Measurements from ENCODE around the gene CCM2L.

DNA sequence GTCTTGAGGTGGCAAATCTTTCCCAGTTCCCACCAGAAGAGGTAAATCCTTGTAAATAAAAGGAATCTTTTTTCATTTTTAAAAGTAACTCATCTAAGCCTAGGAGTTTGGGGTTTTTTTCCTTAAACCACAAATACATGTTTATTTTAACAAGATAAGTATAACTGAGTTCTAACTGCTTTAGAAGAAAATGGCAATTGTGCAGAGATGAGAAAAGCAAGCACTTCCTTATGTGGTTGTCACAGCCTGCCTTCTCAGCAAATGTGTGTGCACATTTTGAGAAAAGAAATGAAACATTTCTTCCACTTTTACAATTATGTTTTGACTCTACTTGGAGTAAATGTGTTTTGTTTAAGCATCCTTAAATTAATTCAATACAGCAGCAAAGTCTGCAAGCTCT is 59.5 kb downstream of the CCM2L start:
- TF ChIP-seq, protein P1, sequence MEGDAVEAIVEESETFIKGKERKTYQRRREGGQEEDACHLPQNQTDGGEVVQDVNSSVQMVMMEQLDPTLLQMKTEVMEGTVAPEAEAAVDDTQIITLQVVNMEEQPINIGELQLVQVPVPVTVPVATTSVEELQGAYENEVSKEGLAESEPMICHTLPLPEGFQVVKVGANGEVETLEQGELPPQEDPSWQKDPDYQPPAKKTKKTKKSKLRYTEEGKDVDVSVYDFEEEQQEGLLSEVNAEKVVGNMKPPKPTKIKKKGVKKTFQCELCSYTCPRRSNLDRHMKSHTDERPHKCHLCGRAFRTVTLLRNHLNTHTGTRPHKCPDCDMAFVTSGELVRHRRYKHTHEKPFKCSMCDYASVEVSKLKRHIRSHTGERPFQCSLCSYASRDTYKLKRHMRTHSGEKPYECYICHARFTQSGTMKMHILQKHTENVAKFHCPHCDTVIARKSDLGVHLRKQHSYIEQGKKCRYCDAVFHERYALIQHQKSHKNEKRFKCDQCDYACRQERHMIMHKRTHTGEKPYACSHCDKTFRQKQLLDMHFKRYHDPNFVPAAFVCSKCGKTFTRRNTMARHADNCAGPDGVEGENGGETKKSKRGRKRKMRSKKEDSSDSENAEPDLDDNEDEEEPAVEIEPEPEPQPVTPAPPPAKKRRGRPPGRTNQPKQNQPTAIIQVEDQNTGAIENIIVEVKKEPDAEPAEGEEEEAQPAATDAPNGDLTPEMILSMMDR (IDR thresholded peaks at IDR 0.05) = no peak
- TF ChIP-seq POLR2A (IDR thresholded peaks at IDR 0.05) (no peak), POLR2AphosphoS5 (IDR thresholded peaks at IDR 0.05) (no peak)

Data from prostate gland (tissue), 2 donors.